T-helper 2 cell treated with Interferon-gamma antibody and Interleukin-4, amounts not matched to agents 100 ng/mL and 5 ng/mL, for 36 hours (primary cell): ENCODE measurements around the gene TYW1. TPM values are rescaled to one million over a fixed set of nuclear protein-coding genes. Genes with fewer than 3 reads are reported as not detected.
"Not testable (repeated sequence)": the region's sequence is repeated elsewhere in the genome, so short reads cannot be mapped to it uniquely, and the experiment has no call there.

Experiments used
- intact Hi-C: fragments of 100-400 bp; cut with micrococcal nuclease; formaldehyde crosslinking; loops from one replicate; pipeline ENCODE4 v1.15.1; 2023
- total RNA-seq: library from RNA; stranded (reverse); gene quantifications from 2 replicates; pipeline ENCODE4 v1.2.3, GENCODE V29; 2022

Gene TYW1
- total RNA-seq, 1 donor from 2014 or later: 19.5 TPM

GRCh38 chr7:67242871-67243270, 246.2 kb downstream of the TYW1 start:
- intact Hi-C loops: not testable (repeated sequence)

GRCh38 chr7:67248364-67248763, 251.7 kb downstream of the TYW1 start:
- intact Hi-C loops: not testable (repeated sequence)

- intact Hi-C loops: no loop called here
These were observed 255.4 kb downstream of the TYW1 start for GRCh38 chr7:67251986-67252558.

- intact Hi-C loops: not testable (repeated sequence)
These were observed 258.4 kb downstream of the TYW1 start for GRCh38 chr7:67255076-67255475.

GRCh38 chr7:67257779-67258178, 261.1 kb downstream of the TYW1 start:
- intact Hi-C loops: not testable (repeated sequence)

GRCh38 chr7:67259363-67259762, 262.7 kb downstream of the TYW1 start:
- intact Hi-C loops: not testable (repeated sequence)

GRCh38 chr7:67260166-67260586, 263.5 kb downstream of the TYW1 start:
- intact Hi-C loops: not testable (repeated sequence)

- intact Hi-C loops: not testable (repeated sequence)
These were observed 267.4 kb downstream of the TYW1 start for GRCh38 chr7:67264000-67264399.

GRCh38 chr7:67266070-67266469, 269.4 kb downstream of the TYW1 start:
- intact Hi-C loops: not testable (repeated sequence)

GRCh38 chr7:67267914-67268313, 271.3 kb downstream of the TYW1 start:
- intact Hi-C loops: no loop called here

GRCh38 chr7:67269916-67270315, 273.3 kb downstream of the TYW1 start:
- intact Hi-C loops: not testable (repeated sequence)

Other genes with a start within 250 kb of the TYW1 start
- 80.5 and 84.3 TPM in 2 replicates for gene TMEM248, start 75.6 kb upstream of the TYW1 start, total RNA-seq
- gene SBDS, start 1.2 kb upstream of the TYW1 start, total RNA-seq: 37.6 and 38.9 TPM in 2 replicates